Effector memory CD8-positive, alpha-beta T cell (primary cell): Measurements from ENCODE around the gene SHLD1.
"Not testable (repeated sequence)": the region's sequence is repeated elsewhere in the genome, so short reads cannot be mapped to it uniquely, and the experiment has no call there.

Experiments used
- ATAC-seq: fragments of 150-1000 bp; cut with Tn5 transposase; replicated peaks from 2 replicates; pipeline ENCODE4 v1.10.0; 2021; ENCODE audit warnings: mild to moderate bottlenecking, moderate library complexity
- DNase-seq, 3 experiments: peaks; one replicate each; pipeline ENCODE4 v3.0.0; 2021
- H3K27ac Mint-ChIP-seq, 2 donors: one replicate each; pipeline ENCODE4 v1.8.0; 2022; ENCODE audit warnings: mild to moderate bottlenecking in 2 of 2, mixed read lengths in 2 of 2, moderate library complexity in 2 of 2
- H3K27me3 Mint-ChIP-seq, 2 donors: one replicate each; pipeline ENCODE4 v1.8.0; 2022; ENCODE audit warnings: mixed read lengths in 2 of 2
- H3K36me3 Mint-ChIP-seq: one replicate; pipeline ENCODE4 v1.8.0; 2022; ENCODE audit warnings: mild to moderate bottlenecking, moderate library complexity, mixed read lengths; ENCODE audit not compliant: insufficient read depth
- H3K4me1 Mint-ChIP-seq, 2 donors: one replicate each; pipeline ENCODE4 v1.8.0; 2022; ENCODE audit warnings: low read depth in 2 of 2, mixed read lengths in 2 of 2
- H3K4me3 Mint-ChIP-seq, 2 donors: one replicate each; pipeline ENCODE4 v1.8.0; 2022; ENCODE audit warnings: mild to moderate bottlenecking in 2 of 2, mixed read lengths in 2 of 2, moderate library complexity in 2 of 2
- H3K9me3 Mint-ChIP-seq, 2 donors: one replicate each; pipeline ENCODE4 v1.8.0; 2022; ENCODE audit warnings: mixed read lengths in 2 of 2
- total RNA-seq, 9 experiments: gene quantifications; one replicate each; lab custom pipeline; 2026; lab: John Stamatoyannopoulos, UW

Gene SHLD1
- 4.7 to 10.1 (median 7.6) reads per million in 9 experiments for total RNA-seq

- H3K27ac Mint-ChIP-seq: peak within 1 kb of the TSS; percentile 91 to 94
- ATAC-seq (peak; percentile 98), DNase-seq (peak; percentile 71 to 77 (median 74))
- peaks cover 15 to 30% of the 10 kb centered on the region in 2 donors for H3K4me1 Mint-ChIP-seq
- H3K9me3 Mint-ChIP-seq: peaks cover 0 to 1% of the 10 kb centered on the region in 2 donors
- H3K36me3 Mint-ChIP-seq: peaks cover 6% of the 10 kb centered on the region
- H3K4me3 Mint-ChIP-seq: peak within 1 kb of the TSS; percentile 82 to 89
- peaks cover 0 to 8% of the 10 kb centered on the region in 2 donors for H3K27me3 Mint-ChIP-seq
Observed at GRCh38 chr20:5749952-5750779, at the start of gene SHLD1. Gene SHLD1 (plus strand): TSS chr20:5750401. CDS start chr20:5772866, 22,465 bp downstream.

GRCh38 chr20:5702339-5702738, 47.9 kb upstream of the SHLD1 start:
- not testable (repeated sequence) for H3K4me1 Mint-ChIP-seq, H3K36me3 Mint-ChIP-seq, H3K9me3 Mint-ChIP-seq, ATAC-seq, DNase-seq, H3K4me3 Mint-ChIP-seq, H3K27ac Mint-ChIP-seq
- H3K27me3 Mint-ChIP-seq: peaks cover 15 to 16% of the 10 kb centered on the region in 2 donors

GRCh38 chr20:5703681-5704101, 46.5 kb upstream of the SHLD1 start:
- H3K4me3 Mint-ChIP-seq: no peak overlapping the region
- no peaks in the 10 kb centered on the region for H3K9me3 Mint-ChIP-seq
- H3K4me1 Mint-ChIP-seq: no peaks in the 10 kb centered on the region
- ATAC-seq: no peak
- H3K27ac Mint-ChIP-seq: no peak overlapping the region
- DNase-seq: no peak
- no peaks in the 10 kb centered on the region for H3K36me3 Mint-ChIP-seq
- H3K27me3 Mint-ChIP-seq: peaks cover 15 to 16% of the 10 kb centered on the region in 2 donors

GRCh38 chr20:5705827-5706226, 44.4 kb upstream of the SHLD1 start:
- no peaks in the 10 kb centered on the region for H3K9me3 Mint-ChIP-seq
- H3K4me1 Mint-ChIP-seq: no peaks in the 10 kb centered on the region
- H3K4me3 Mint-ChIP-seq: no peak overlapping the region
- H3K27me3 Mint-ChIP-seq: peaks cover 16% of the 10 kb centered on the region in 2 donors
- ATAC-seq (no peak), DNase-seq (no peak)
- H3K36me3 Mint-ChIP-seq: no peaks in the 10 kb centered on the region
- H3K27ac Mint-ChIP-seq: no peak overlapping the region

- no peak for ATAC-seq
- Mint-ChIP-seq H3K4me1 (no peaks in the 10 kb centered on the region), H3K36me3 (no peaks in the 10 kb centered on the region), H3K27ac (no peak overlapping the region), H3K4me3 (no peak overlapping the region), H3K27me3 (peaks cover 16 to 22% of the 10 kb centered on the region in 2 donors), H3K9me3 (no peaks in the 10 kb centered on the region)
- DNase-seq: no peak
Observed at GRCh38 chr20:5706797-5707196, 43.4 kb upstream of the SHLD1 start.

- no peak overlapping the region for H3K27ac Mint-ChIP-seq
- H3K4me1 Mint-ChIP-seq: peaks cover 15 to 16% of the 10 kb centered on the region in 2 donors
- peaks cover 11 to 15% of the 10 kb centered on the region in 2 donors for H3K27me3 Mint-ChIP-seq
- DNase-seq: no peak
- H3K9me3 Mint-ChIP-seq: peaks cover 1% of the 10 kb centered on the region in 2 donors
- no peak overlapping the region for H3K4me3 Mint-ChIP-seq
- ATAC-seq: no peak
- H3K36me3 Mint-ChIP-seq: peaks cover 6% of the 10 kb centered on the region
Observed at GRCh38 chr20:5710551-5710950, 39.6 kb upstream of the SHLD1 start.

- DNase-seq (peak; percentile 70 to 75 (median 73)), ATAC-seq (peak; percentile 90)
- H3K4me1 Mint-ChIP-seq: peaks cover 15 to 16% of the 10 kb centered on the region in 2 donors
- H3K27me3 Mint-ChIP-seq: peaks cover 11% of the 10 kb centered on the region in 2 donors
- peaks cover 1 to 5% of the 10 kb centered on the region in 2 donors for H3K9me3 Mint-ChIP-seq
- peak overlapping the region; percentile 95 to 97 for H3K27ac Mint-ChIP-seq
- peaks cover 6% of the 10 kb centered on the region for H3K36me3 Mint-ChIP-seq
- peak overlapping the region; percentile 66 to 67 for H3K4me3 Mint-ChIP-seq
Observed at GRCh38 chr20:5714261-5715041, 35.8 kb upstream of the SHLD1 start.

GRCh38 chr20:5715071-5715841, 34.9 kb upstream of the SHLD1 start:
- Mint-ChIP-seq H3K4me3 (peak overlapping the region in 1 of 2 donors; percentile 67), H3K27ac (peak overlapping the region; percentile 95 to 97), H3K27me3 (peaks cover 16 to 18% of the 10 kb centered on the region in 2 donors), H3K36me3 (peaks cover 6% of the 10 kb centered on the region), H3K9me3 (peaks cover 1 to 5% of the 10 kb centered on the region in 2 donors), H3K4me1 (peaks cover 15 to 16% of the 10 kb centered on the region in 2 donors)
- ATAC-seq (no peak), DNase-seq (no peak)

- peak overlapping the region in 1 of 2 donors; percentile 97 for H3K27ac Mint-ChIP-seq
- peaks cover 1 to 5% of the 10 kb centered on the region in 2 donors for H3K9me3 Mint-ChIP-seq
- no peak overlapping the region for H3K4me3 Mint-ChIP-seq
- DNase-seq (no peak), ATAC-seq (no peak)
- peaks cover 6% of the 10 kb centered on the region for H3K36me3 Mint-ChIP-seq
- H3K27me3 Mint-ChIP-seq: peaks cover 12 to 16% of the 10 kb centered on the region in 2 donors
- peaks cover 15 to 16% of the 10 kb centered on the region in 2 donors for H3K4me1 Mint-ChIP-seq
Observed at GRCh38 chr20:5716953-5717352, 33.2 kb upstream of the SHLD1 start.

GRCh38 chr20:5718896-5719595, 31.2 kb upstream of the SHLD1 start:
- Mint-ChIP-seq H3K36me3 (peaks cover 6% of the 10 kb centered on the region), H3K27me3 (peaks cover 12 to 23% of the 10 kb centered on the region in 2 donors), H3K4me1 (peaks cover 13% of the 10 kb centered on the region in 2 donors), H3K27ac (peak overlapping the region in 1 of 2 donors; percentile 50), H3K4me3 (no peak overlapping the region), H3K9me3 (peaks cover 1 to 5% of the 10 kb centered on the region in 2 donors)
- ATAC-seq (no peak), DNase-seq (no peak)

GRCh38 chr20:5719861-5720403, 30.3 kb upstream of the SHLD1 start:
- Mint-ChIP-seq H3K4me3 (no peak overlapping the region), H3K27ac (no peak overlapping the region), H3K27me3 (peaks cover 12 to 23% of the 10 kb centered on the region in 2 donors), H3K9me3 (peaks cover 0 to 5% of the 10 kb centered on the region in 2 donors), H3K4me1 (peaks cover 4% of the 10 kb centered on the region in 2 donors), H3K36me3 (no peaks in the 10 kb centered on the region)
- DNase-seq (no peak), ATAC-seq (peak; percentile 20)

GRCh38 chr20:5720696-5721095, 29.5 kb upstream of the SHLD1 start:
- Mint-ChIP-seq H3K36me3 (no peaks in the 10 kb centered on the region), H3K27me3 (peaks cover 12 to 23% of the 10 kb centered on the region in 2 donors), H3K27ac (no peak overlapping the region), H3K4me3 (no peak overlapping the region), H3K4me1 (no peaks in the 10 kb centered on the region), H3K9me3 (peaks cover 0 to 2% of the 10 kb centered on the region in 2 donors)
- DNase-seq (no peak), ATAC-seq (no peak)
